HG03432 (cell line): Measurements from ENCODE around the gene SHISA7.

Source experiments
- ATAC-seq: cut with Tn5 transposase; IDR thresholded peaks from one replicate; pipeline ENCODE4 v1.9.1; 2021; ENCODE audit warnings: mild to moderate bottlenecking, moderate library complexity; ENCODE audit not compliant: unreplicated experiment

SHISA7 gene

GRCh38 chr19:55391191-55391670, 51.9 kb downstream of the SHISA7 start:
- no peak for ATAC-seq

DNA sequence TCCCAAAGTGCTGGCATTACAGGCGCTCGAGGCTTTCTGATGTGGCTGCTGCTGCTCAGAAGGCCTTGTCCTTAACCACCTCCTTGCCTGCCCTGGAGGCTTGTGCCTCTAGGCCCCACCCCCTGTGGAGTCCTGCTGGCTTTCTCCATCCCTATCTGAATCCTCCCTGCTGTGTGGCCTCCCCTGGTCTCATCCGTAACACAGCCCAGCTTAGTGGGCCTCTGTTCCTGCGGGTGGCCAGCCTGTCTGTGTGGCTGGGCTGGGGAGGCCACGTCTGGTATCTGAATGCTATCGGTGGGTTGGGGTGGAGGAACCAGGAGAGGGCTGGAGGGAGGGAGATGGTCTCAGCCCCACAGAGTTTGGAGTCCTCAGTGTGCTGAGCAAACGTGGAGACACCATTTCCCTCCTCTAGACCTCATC, 52.6 kb downstream of the SHISA7 start:
- no peak for ATAC-seq

GRCh38 chr19:55389386-55390317, 53.4 kb downstream of the SHISA7 start:
- no peak for ATAC-seq

GRCh38 chr19:55387736-55388497, 55.2 kb downstream of the SHISA7 start:
- no peak for ATAC-seq

GRCh38 chr19:55386493-55386971, 56.6 kb downstream of the SHISA7 start:
- no peak for ATAC-seq

DNA sequence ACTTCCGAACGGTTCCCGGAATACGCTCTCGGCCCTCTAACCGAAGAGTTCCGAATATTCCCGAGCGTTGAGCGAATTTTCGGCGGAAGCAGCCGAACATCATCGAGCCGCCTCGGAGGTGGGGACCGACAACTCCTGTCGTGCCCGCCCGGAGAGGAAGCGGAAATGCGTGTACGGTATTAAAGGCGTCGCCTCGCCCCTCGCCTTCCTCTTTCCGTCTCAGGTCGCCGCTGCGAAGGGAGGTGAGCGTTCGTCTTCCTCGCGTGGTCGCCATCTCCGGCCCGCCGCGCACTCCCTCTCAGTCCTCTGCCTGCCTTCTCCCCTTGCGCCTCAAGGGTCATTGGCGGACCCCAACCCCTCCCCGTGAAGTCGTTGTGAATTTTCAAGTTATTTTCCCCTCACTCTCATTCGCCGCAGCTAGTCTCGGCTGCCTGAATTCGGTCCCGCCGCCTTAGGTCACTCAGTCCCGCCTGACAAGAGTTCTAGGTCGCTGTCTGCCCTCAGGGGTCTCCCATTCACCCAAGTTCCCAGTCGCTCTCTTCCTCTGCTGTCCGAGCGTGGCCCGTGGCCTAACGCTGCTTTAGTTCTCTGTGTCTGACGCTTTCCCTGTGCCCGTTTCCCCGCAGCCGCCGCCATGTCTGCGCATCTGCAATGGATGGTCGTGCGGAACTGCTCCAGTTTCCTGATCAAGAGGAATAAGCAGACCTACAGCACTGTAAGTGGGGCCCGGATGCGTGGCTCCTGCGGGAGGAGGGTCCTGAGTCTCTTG, 57.2 kb downstream of the SHISA7 start, which contains the start of gene RPL28:
RPL28 (plus strand) TSS at position 209 of the 769 bp plus-strand sequence; CDS start at position 635, 426 bp downstream.
- ATAC-seq, result peak; percentile 68

GRCh38 chr19:55384920-55385723, 58.0 kb downstream of the SHISA7 start:
- ATAC-seq, result peak; percentile 56

GRCh38 chr19:55384131-55384919, 58.8 kb downstream of the SHISA7 start, which contains the start of gene TMEM238:
Gene TMEM238, minus strand, starts transcription at chr19:55384292. Its CDS starts 33 bp downstream, at chr19:55384259.
- ATAC-seq, result peak; percentile 25

DNA sequence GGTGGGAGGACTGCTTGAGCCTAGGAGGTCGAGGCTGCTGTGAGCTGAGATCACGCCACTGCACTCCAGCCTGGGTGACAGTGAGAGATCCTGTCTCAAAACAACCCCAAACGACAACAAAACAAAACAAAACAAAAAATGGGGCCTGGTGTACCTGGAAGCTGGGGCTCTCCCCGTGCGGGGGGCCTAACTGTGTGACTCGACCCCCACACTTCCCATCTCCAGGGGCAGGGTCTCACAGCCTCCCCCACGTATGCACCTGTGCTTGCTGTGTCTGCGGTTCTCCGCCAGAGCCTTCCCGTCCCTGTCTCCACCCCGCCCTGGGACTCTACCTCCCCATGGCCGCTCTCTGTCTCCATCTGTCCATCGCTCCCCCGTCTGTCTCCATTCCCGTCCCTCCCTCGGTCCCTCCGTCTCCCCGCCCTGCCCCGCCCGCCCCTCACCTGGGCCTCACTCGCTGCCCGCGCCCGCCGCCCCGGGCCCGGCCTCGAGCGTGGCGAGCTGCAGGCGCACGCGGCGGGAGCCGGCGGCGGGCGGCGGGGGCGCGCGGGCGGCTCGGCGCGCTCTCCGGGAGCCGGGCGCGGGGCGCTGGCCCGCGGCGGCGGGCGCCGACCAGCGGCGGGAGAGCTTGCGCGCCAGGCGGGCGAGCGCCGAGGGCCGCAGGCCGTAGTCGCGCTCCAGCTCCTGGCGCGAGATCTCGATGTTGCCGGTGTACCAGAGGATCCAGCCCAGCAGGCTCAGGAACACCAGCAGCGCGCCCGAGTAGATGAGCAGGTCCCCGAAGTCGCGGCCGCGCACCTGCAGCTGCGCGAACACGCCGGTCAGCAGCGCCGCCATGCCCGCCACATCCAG, 59.6 kb downstream of the SHISA7 start:
- peak; percentile 30 for ATAC-seq

GRCh38 chr19:55382522-55383054, 60.5 kb downstream of the SHISA7 start:
- no peak for ATAC-seq

GRCh38 chr19:55382013-55382412, 61.1 kb downstream of the SHISA7 start:
- no peak for ATAC-seq

DNA sequence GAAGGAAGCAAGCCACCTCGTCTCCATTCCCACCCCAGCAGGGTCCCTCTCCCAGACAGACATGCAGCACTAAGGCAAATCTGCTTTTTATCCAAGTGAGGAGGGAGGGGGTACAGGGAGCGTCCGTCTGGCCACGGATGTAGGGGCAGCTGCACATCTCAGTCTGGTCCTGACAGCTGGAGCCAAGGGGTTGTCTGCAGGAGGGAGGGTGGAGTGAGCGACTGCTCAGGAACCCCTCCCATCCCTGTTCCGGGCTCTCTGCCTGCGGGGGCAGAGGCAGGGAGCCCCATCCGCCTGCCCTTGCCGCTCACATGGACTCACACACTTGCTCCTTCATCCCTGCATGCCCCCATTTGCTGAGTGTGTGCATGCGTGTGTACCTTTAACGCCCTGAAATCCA, 63.9 kb downstream of the SHISA7 start:
- no peak for ATAC-seq
